Stimulated activated naive B cell treated with anti-CD40 and anti-IgM and Interleukin-4, amounts not matched to agents 10 μg/mL and 1 μg/mL and 100 μg/mL, for 72 hours (primary cell): ENCODE measurements around the gene SNORC.
A peak's percentile ranks its signal among the peaks of the same experiment; 100 is the strongest.

ENCODE experiments used
- ATAC-seq, 2 donors: fragments of 150-1000 bp; cut with Tn5 transposase; replicated peaks; 2 replicates each; pipeline ENCODE4 v1.10.0; 2021; ENCODE audit warnings: moderate library complexity in 1 of 2
- DNase-seq: peaks from one replicate; pipeline ENCODE4 v3.0.0; 2021
- H3K27ac Mint-ChIP-seq: one replicate; pipeline ENCODE4 v1.8.0; 2022; ENCODE audit warnings: mild to moderate bottlenecking, mixed read lengths
- H3K27me3 Mint-ChIP-seq, 2 donors: one replicate each; pipeline ENCODE4 v1.8.0; 2022; ENCODE audit warnings: mixed read lengths in 2 of 2
- H3K36me3 Mint-ChIP-seq, 2 donors: one replicate each; pipeline ENCODE4 v1.8.0; 2022; ENCODE audit warnings: mixed read lengths in 2 of 2, mild to moderate bottlenecking in 1 of 2
- H3K4me1 Mint-ChIP-seq, 2 donors: one replicate each; pipeline ENCODE4 v1.8.0; 2022; ENCODE audit warnings: mixed read lengths in 2 of 2, mild to moderate bottlenecking in 1 of 2
- H3K4me3 Mint-ChIP-seq, 2 donors: one replicate each; pipeline ENCODE4 v1.8.0; 2022; ENCODE audit warnings: mild to moderate bottlenecking in 2 of 2, mixed read lengths in 2 of 2, moderate library complexity in 1 of 2
- H3K9me3 Mint-ChIP-seq, 2 donors: one replicate each; pipeline ENCODE4 v1.8.0; 2022; ENCODE audit warnings: mixed read lengths in 2 of 2, mild to moderate bottlenecking in 1 of 2

SNORC gene

DNA sequence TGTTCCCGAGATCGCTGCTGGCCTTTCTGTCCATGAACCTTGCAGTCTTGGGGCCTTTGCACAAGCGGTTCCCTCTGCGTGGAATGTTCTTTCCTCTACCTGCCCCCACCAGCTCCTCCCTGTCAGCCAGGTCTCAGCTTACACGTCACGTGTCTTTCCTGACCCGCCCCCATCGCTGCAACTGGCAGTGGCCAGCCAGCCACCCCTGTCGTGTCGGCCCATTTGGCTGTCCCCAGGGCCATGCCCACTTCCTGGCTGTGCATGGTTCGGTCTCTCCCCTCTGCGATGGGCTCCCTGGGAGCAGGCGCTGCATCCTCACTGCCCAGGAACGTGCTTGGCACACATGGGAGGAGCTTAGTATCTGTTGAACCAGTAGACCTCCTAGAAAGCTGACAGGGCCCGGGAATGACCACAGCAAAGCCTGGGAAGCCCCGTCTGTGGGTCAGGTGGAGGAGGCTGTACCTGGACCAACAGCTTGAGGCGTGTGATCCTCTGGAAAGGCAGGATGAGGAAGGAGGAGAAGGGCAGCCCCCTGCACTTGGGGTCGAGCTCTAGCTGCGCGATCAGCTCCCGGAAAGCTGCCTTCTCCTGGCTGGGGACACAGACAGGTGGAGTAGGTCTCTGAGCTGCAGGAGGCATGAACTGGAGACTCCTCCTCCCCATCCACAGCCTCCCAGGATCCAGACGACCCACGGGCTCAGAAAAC lies 21.0 kb downstream of the SNORC start:
- H3K27ac Mint-ChIP-seq, result no peak overlapping the region
- ATAC-seq (peak; percentile 10 to 31), DNase-seq (no peak)
- H3K36me3 Mint-ChIP-seq, result no peaks in the 10 kb centered on the region
- H3K4me1 Mint-ChIP-seq, result peaks cover 9% of the 10 kb centered on the region in 2 donors
- H3K4me3 Mint-ChIP-seq, result peak overlapping the region in 1 of 2 donors; percentile 23
- no peaks in the 10 kb centered on the region for H3K9me3 Mint-ChIP-seq
- H3K27me3 Mint-ChIP-seq, result peaks cover 39% of the 10 kb centered on the region in 2 donors

DNA sequence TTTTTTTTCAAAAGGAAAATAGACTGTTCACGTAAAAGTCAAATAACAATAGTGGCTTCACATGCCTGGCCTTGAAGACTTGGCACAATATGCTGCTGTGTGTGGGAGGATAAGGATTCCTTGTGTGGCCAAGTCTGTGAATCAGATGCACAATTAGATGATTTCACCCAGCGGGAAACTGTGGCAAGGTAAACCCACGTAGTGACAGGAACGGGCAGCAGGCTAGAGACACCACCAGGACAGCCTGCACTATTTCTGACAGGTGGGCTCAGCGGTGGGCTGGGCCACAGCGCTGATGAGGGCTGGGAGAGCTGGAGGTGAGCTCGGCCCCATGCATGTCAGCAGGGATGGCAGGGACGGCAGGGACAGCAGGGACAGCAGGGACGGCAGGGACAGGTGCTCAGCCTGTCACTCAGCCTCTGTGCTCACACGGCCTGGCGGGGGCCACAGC lies 21.6 kb downstream of the SNORC start:
- Mint-ChIP-seq H3K4me1 (peaks cover 9 to 12% of the 10 kb centered on the region in 2 donors), H3K4me3 (no peak overlapping the region), H3K36me3 (no peaks in the 10 kb centered on the region), H3K9me3 (no peaks in the 10 kb centered on the region), H3K27ac (no peak overlapping the region), H3K27me3 (peaks cover 39% of the 10 kb centered on the region in 2 donors)
- ATAC-seq, result no peak
- no peak for DNase-seq

DNA sequence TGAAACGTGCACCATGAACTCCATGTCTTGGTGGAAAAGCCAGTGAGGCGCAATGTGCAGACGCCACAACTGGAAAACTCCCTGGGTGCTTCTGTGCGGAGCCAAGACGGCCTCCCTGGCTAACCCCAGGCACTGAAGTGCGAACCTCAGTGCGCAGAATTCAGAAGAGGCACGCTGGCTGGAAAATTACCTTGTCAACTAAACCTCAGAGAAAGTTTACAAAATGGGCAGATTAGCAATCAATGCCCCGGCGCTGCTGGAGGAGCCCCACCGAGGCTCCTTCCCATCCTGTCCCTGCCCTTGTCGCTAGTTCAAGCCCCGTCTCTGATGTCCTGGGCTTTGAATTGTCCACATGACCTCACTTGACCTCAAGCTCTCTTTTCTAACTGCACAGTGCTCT lies 22.2 kb downstream of the SNORC start:
- no peak for DNase-seq
- Mint-ChIP-seq H3K27ac (no peak overlapping the region), H3K4me3 (no peak overlapping the region)

GRCh38 chr2:232892843-232893242 lies 22.8 kb downstream of the SNORC start:
- no peak for DNase-seq
- Mint-ChIP-seq H3K4me1 (peaks cover 12 to 13% of the 10 kb centered on the region in 2 donors), H3K27ac (no peak overlapping the region), H3K4me3 (no peak overlapping the region), H3K9me3 (no peaks in the 10 kb centered on the region), H3K36me3 (no peaks in the 10 kb centered on the region), H3K27me3 (peaks cover 39% of the 10 kb centered on the region in 2 donors)
- ATAC-seq, result no peak

More for the DNA sequence above, 22.2 kb downstream of the SNORC start:
- H3K4me1 Mint-ChIP-seq, result peaks cover 10 to 12% of the 10 kb centered on the region in 2 donors
- ATAC-seq, result no peak
- H3K36me3 Mint-ChIP-seq, result no peaks in the 10 kb centered on the region
- no peaks in the 10 kb centered on the region for H3K9me3 Mint-ChIP-seq
- peaks cover 39% of the 10 kb centered on the region in 2 donors for H3K27me3 Mint-ChIP-seq

DNA sequence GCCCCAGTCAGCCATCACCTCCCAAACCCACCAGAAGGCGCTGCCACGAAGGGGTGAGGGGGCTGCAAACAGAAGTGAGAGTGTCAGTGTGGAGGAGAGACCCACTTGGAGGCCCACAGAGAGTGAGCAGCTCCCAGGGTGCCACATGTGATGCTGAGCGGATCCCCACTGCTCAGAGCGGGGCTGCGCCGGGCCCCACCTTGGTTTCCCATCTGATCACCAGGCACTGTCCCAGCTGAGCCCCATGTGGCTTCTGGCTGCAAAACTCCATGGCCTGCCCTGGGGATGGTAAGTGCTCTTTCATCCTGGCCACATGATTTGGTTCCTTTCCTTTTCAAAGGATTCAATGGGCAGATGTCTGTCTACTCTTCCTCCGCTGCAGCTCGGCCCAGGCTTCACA lies 23.8 kb downstream of the SNORC start:
- H3K27me3 Mint-ChIP-seq, result peaks cover 39% of the 10 kb centered on the region in 2 donors
- no peaks in the 10 kb centered on the region for H3K9me3 Mint-ChIP-seq
- H3K4me1 Mint-ChIP-seq, result peaks cover 12 to 13% of the 10 kb centered on the region in 2 donors
- H3K36me3 Mint-ChIP-seq, result no peaks in the 10 kb centered on the region
- DNase-seq (no peak), ATAC-seq (no peak)
- peak overlapping the region; percentile 15 for H3K27ac Mint-ChIP-seq
- H3K4me3 Mint-ChIP-seq, result no peak overlapping the region

- H3K27me3 Mint-ChIP-seq, result peaks cover 36 to 39% of the 10 kb centered on the region in 2 donors
- no peak for ATAC-seq
- H3K9me3 Mint-ChIP-seq, result no peaks in the 10 kb centered on the region
- H3K27ac Mint-ChIP-seq, result peak overlapping the region; percentile 15
- H3K4me3 Mint-ChIP-seq, result no peak overlapping the region
- H3K4me1 Mint-ChIP-seq, result peaks cover 12 to 13% of the 10 kb centered on the region in 2 donors
- no peak for DNase-seq
- H3K36me3 Mint-ChIP-seq, result no peaks in the 10 kb centered on the region
Measured at GRCh38 chr2:232894251-232894650, 24.2 kb downstream of the SNORC start.

- Mint-ChIP-seq H3K9me3 (no peaks in the 10 kb centered on the region), H3K4me3 (no peak overlapping the region), H3K4me1 (peaks cover 12 to 13% of the 10 kb centered on the region in 2 donors), H3K27ac (no peak overlapping the region), H3K27me3 (peaks cover 31 to 39% of the 10 kb centered on the region in 2 donors), H3K36me3 (no peaks in the 10 kb centered on the region)
- no peak for DNase-seq
- no peak for ATAC-seq
Measured at GRCh38 chr2:232894746-232895145, 24.7 kb downstream of the SNORC start.

DNA sequence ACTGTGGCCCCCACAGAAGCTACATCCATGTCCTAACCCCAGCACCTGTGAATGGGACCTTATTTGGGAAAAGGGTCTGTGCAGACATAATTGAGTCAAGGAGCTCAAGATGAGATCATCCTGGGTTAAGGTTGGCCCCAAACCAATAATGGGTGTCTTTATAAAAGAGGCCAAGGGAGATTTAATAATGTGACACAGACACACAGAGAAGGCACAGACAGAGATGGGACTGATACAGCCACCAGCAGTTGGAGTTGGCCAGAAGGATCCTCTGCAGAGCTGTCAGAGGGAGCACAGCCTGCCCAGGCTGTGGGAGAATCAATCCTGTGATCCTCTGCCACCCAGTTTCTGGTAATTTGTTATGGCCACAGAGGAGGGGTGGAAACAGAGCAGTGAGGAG lies 26.0 kb downstream of the SNORC start:
- Mint-ChIP-seq H3K4me3 (no peak overlapping the region), H3K36me3 (no peaks in the 10 kb centered on the region), H3K4me1 (peaks cover 5 to 6% of the 10 kb centered on the region in 2 donors), H3K9me3 (no peaks in the 10 kb centered on the region), H3K27ac (peak overlapping the region; percentile 82), H3K27me3 (peaks cover 19 to 29% of the 10 kb centered on the region in 2 donors)
- DNase-seq (no peak), ATAC-seq (no peak)

DNA sequence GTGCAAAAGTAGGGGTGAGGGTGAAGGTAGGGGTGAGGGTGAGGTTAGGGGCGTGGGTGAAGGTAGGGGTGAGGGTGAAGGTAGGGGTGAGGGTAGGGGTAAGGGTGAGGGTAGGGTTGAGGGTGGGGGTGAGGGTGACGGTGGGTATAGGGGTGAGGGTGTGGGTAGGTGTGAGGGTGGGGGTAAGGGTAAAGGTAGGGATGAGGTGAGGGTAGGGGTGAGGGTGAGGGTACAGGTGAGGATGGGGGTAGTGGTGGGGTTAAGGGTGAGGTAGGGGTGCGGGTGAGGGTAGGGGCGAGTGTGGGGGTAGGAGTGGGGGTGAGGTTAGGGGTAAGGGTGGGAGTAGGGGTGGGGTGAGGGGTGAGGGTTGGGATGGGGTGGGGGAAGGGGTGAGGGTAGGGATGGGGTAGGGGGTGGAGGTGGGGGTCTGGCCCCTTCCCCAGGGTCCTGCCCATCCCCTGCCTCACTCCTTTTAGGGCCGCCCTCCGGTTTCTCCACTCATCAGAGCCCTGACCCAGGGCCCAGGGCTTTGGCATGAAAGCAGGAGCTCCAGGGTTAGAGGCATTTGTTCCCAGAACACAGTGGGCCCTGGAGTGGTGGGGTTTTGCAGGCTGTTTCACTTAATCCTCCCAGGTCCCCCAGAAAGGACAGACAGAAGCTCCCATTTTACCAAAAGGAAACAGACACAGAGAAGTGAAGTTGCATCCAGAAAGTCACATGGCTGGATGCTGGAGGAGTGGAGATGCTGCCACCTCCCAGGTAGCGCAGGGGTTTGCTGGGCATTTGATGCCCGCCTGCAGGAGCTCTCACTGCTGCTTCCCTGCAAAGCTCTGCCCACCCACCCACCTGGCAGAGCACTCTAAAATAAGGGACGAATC lies 26.9 kb downstream of the SNORC start:
- Mint-ChIP-seq H3K36me3 (no peaks in the 10 kb centered on the region), H3K27me3 (peaks cover 11 to 21% of the 10 kb centered on the region in 2 donors), H3K9me3 (no peaks in the 10 kb centered on the region), H3K27ac (peak overlapping the region; percentile 84), H3K4me3 (peak overlapping the region in 1 of 2 donors; percentile 14), H3K4me1 (peaks cover 4 to 5% of the 10 kb centered on the region in 2 donors)
- no peak for DNase-seq
- ATAC-seq, result no peak

DNA sequence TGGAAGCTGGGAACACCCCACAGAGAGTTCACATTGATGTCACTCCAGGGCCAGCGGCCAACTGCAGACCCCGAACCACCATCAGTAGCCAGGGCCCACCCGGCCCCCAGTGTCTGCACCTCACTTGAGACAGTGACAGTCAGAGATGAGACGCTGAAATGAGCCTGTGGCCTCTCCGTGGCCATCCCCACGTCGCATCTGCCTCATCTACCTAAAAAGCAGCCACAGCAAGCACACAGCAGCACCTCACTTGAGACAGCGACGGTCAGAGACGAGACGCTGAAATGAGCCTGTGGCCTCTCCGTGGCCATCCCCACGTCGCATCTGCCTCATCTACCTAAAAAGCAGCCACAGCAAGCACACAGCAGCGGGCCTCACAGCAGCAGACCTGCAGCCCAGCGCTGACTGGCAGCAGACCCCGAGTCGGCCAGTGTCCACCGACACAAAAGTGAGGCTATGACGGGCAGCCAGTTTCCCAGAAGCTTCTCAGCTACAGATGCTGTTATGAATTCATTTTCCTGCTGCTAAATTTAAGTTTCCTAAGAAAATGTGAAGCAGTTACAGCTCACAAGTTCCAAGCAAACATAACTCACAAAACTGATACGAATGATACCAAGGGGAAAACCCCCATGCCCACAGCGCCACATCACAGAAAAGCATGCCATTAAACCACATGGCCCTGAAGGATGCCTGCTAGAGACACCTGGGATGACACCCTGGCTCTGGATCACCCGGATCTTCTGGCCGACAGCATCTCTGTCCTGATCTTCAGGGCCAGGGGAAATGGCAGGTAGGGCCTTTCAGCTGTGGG lies 27.7 kb downstream of the SNORC start:
- H3K4me3 Mint-ChIP-seq, result peak overlapping the region in 1 of 2 donors; percentile 46
- peaks cover 4 to 5% of the 10 kb centered on the region in 2 donors for H3K4me1 Mint-ChIP-seq
- peak; percentile 89 to 90 for ATAC-seq
- H3K27me3 Mint-ChIP-seq, result peaks cover 3 to 16% of the 10 kb centered on the region in 2 donors
- H3K36me3 Mint-ChIP-seq, result no peaks in the 10 kb centered on the region
- H3K27ac Mint-ChIP-seq, result peak overlapping the region; percentile 79
- peak; percentile 32 for DNase-seq
- H3K9me3 Mint-ChIP-seq, result no peaks in the 10 kb centered on the region

DNA sequence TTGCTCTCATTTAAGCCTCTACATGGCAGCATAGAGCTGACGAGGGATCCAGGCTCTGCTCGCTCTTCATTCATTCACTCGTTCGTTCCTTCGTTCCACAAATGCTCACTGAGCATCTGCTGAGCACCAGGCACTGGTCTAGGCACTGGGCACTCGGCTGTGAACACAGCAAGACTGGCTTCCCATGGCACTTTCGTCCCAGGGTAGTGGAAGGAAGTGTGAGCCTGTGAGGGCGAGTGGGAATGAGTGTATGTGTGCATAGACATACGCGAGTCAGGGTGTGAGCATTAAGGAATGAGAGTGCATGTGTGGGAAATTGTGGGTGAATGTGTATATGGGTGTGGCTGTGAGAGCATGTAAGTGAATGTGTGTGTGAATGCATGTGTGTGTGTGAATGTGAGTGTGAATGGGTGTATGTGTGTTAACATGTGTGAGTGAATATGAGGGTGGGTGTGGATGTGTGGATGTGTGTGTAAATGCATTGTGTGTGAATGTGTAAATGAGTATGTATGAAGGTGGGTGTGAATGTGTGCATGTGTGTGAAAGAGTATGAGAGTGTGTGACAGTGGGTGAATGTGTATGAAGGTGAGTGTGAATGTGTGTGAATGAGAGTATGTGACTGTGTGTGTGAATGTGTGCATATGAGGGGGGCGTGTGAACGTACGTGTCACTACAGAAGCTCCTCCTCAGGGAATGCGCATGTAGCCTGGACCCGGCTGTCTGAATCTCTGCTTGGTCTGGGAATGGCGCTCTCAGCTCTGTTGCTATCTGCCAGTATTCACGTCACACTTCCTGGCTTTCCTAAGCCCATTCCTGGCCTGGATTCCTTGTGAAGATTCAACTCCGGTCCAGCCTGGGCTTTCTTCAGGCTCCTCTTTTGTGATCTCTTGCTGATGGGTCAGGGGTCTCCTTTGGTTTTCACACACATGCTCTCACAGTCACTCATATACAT lies 28.8 kb downstream of the SNORC start:
- Mint-ChIP-seq H3K4me1 (peaks cover 4 to 5% of the 10 kb centered on the region in 2 donors), H3K27me3 (peaks cover 0 to 10% of the 10 kb centered on the region in 2 donors), H3K36me3 (no peaks in the 10 kb centered on the region), H3K9me3 (no peaks in the 10 kb centered on the region), H3K27ac (no peak overlapping the region), H3K4me3 (no peak overlapping the region)
- ATAC-seq (no peak), DNase-seq (no peak)

- Mint-ChIP-seq H3K36me3 (no peaks in the 10 kb centered on the region), H3K27me3 (peaks cover 0 to 4% of the 10 kb centered on the region in 2 donors), H3K9me3 (no peaks in the 10 kb centered on the region), H3K4me3 (no peak overlapping the region), H3K4me1 (peaks cover 3 to 4% of the 10 kb centered on the region in 2 donors), H3K27ac (no peak overlapping the region)
- ATAC-seq (peak; percentile 47 to 55), DNase-seq (no peak)
Measured at GRCh38 chr2:232900811-232901735, 31.0 kb downstream of the SNORC start.
